NCI-H1417 (cell line): ENCODE results near the gene MRPL49.

Source experiments
- DNase-seq, 3 experiments: peaks; one replicate each; lab custom pipeline; 2025; lab: John Stamatoyannopoulos, UW

MRPL49 gene

DNA sequence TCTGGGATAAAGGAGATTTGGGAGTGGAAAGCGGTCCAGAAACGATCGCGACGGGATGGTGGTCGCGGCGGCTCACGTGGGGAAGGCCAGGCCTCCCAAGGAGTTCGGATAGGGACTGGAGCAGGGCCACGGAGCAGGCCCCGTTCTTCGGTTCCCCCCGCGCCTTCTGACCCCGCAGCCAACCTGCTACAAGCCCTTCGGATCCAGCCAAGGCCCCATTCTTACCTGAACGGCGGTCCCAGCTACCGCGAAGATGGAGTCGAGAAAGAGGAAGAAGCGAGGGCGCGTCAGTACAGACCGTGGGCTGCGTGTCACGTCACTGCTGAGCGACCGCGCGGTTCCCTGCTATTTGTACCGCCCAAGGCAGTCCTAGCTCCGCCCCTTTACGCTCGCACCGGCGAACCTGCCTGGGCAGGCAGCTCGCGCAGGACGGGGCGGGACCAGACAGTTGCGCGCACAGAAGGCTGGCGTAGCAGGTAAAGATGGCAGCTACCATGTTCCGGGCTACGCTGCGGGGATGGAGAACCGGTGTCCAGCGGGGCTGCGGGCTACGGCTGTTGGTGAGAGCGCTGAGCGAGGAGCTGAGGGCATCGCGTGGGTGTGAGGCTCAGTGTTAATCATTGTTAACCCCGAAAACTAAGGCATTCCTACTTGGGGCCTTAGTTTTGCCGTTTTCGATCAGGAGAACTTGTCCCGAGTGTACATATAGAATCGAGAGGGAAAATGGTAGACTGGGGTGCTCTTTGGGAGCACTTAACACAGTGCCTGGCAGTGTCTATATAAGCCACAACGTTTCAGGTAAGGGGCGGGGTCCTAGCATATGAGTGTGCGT is at the start of gene MRPL49, which contains the start of gene FAU:
Gene MRPL49 (plus strand): TSS at position 457 of the 832 bp plus-strand sequence. CDS start 26 bp downstream, at position 483.
Gene FAU (minus strand): TSS at position 270 of the 832 bp plus-strand sequence. CDS start 321 bp downstream, outside the sequence.
- peak; percentile 98 to 99 (median 98) for DNase-seq

- no peak for DNase-seq
Measured at GRCh38 chr11:65072631-65072966, 49.5 kb upstream of the MRPL49 start.

GRCh38 chr11:65077451-65077850 is 44.7 kb upstream of the MRPL49 start:
- DNase-seq = no peak

DNA sequence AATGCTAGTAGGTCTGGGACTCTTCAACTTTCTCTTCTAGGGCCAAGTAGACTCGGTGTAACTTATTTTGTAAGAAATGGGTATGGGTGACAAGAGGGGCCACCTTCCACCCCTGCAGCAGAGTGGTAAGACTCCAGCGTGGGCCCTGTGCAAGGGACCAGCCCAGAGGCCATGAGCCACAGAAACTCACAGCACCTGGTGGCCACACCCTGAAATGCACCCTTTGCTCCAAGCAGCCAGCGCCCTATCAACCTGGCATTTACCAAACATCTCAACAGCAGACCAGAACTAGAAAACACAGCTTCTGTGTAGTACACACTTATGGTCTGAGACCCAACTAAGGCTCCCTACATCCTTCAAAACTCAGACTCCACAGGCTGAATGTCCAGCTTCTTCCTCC is 44.0 kb upstream of the MRPL49 start:
- peak; percentile 7 to 59 (median 21) for DNase-seq

- no peak for DNase-seq
Measured at GRCh38 chr11:65078786-65079342, 43.3 kb upstream of the MRPL49 start.

DNA sequence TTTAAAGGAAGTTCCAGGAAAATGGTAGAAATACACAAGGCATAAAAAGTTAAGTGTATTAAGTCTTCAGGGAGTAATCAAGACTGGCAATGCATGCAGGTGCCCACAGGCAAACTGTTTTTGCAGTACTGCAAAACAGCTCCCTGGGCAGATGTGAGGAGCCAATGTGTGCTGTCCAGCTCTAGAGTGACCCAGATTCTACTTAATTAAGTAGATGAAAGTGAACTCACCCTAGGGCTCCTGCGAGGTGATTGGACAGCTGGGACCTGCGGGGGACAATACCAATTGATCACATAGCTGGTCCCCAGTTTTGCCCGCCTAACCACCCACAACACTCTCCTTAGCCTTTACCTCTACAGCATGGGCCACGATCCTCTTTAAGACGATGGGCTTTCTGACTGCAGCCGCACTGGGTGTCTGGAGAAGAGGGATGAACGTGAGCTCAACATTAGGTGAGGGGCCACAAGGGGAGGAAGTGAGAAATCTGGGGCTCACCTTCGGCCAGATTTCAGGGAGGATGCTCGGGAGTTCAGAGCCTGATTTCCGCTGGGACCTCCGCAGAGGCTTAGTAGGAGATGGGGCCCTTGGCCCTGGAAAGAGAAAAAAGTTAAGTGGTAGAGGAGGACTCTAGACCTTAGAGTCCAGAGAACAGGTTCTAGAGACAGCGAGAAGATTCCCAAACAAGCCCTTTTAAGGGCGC is 38.8 kb upstream of the MRPL49 start:
- peak in 1 of 3 experiments; percentile 55 for DNase-seq

- DNase-seq = peak; percentile 95 to 98 (median 96)
Measured at GRCh38 chr11:65083834-65084597, 38.1 kb upstream of the MRPL49 start, which contains the start of the genes CDCA5 and ZFPL1. Gene CDCA5 (minus strand): TSS chr11:65084040. CDS start chr11:65083978, 62 bp downstream. Gene ZFPL1 (plus strand): TSS chr11:65084222. CDS start chr11:65084699, 477 bp downstream.

DNA sequence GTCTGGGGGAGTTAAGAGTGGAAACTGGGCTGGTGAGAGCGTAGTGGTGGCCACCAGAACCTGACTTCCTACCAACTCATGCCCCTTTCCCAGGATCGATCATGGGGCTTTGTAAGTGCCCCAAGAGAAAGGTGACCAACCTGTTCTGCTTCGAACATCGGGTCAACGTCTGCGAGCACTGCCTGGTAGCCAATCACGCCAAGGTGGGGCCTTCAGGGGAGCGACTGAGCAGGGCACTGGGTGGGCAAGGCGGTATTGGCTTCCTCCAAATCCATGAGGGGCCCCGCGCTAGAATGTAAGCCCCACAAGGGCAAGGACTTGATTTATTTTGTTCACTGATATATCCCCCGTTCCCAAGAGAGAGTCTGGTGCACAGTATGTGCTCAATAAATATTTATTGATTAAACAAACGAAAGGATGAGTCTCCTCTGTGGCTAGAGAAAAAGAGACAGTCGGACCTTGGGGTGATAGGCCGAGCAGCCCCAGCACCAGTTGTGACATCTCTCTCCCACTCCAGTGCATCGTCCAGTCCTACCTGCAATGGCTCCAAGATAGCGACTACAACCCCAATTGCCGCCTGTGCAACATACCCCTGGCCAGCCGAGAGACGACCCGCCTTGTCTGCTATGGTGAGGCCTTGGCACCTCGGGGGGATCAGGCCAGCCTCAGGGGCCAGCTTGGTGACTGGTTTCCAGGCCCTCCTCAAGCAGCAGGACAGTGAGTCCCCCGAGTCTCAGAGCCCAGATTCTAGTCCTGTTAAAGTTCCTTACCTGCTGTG is 37.3 kb upstream of the MRPL49 start:
- peak in 1 of 3 experiments; percentile 40 for DNase-seq

DNA sequence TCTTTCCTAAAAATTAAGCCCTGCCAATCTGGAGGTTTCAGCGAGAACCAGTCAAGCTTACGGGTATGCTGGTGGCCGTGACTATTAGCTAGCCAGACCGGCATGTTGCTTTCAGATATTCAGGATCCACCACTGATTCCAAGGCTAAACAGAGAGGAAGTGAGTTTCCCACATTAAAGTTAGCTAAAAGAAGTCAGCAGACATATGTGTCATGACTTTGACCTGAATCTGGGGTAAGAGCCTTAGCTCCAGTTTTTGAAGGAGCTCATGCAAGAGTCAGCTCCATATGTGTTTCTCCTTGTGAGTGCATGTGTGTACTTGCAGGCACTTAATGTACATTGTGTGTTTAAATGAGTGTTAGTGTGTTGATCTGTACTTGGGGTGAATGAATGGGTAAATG is 36.7 kb upstream of the MRPL49 start:
- DNase-seq = no peak

GRCh38 chr11:65086809-65087208 is 35.3 kb upstream of the MRPL49 start:
- DNase-seq = no peak

DNA sequence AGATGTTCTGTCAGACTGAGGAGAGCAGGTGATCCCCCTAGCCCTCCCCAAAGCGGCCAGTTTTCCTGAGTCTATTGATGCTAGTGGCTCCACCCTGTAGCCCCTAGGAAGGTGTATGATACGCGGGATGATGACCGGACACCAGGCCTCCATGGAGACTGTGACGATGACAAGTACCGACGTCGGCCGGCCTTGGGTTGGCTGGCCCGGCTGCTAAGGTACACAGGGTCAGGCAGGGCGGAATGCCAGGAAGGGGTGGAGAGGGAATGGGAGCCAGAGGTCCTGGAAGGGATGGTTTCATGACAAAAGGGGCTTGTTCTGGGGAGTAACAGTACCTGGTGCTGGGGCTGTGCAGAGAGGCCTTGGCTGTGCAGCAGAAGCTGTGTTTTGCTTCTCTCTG is 34.9 kb upstream of the MRPL49 start:
- DNase-seq = no peak

DNA sequence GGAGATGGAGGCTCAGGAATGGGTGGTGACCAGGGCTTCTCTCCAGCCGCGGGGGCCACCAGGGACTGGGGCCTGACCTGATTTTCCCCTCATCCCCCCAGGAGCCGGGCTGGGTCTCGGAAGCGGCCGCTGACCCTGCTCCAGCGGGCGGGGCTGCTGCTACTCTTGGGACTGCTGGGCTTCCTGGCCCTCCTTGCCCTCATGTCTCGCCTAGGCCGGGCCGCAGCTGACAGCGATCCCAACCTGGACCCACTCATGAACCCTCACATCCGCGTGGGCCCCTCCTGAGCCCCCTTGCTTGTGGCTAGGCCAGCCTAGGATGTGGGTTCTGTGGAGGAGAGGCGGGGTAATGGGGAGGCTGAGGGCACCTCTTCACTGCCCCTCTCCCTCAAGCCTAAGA is 34.3 kb upstream of the MRPL49 start:
- no peak for DNase-seq

- no peak for DNase-seq
Measured at GRCh38 chr11:65089621-65090020, 32.5 kb upstream of the MRPL49 start.

DNA sequence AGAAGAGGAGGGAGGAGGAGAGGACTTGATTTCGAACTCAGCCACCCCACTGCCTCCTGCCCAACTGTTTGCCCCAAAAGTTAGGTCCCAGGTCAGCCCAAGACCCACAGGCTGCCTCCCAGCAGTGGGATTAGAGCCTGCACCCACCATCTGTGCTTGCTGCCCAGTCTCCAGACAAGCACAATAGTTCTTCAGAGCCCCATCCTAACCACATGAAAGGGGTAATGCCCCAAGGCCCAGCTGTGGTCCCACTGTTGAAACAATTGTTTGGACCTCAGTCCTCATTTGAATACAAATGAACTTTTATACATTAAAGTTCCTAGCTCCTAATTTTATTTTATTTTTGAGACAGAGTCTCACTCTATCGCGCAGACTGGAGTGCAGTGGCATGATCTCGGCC is 31.5 kb upstream of the MRPL49 start:
- DNase-seq = no peak

- DNase-seq = no peak
Measured at GRCh38 chr11:65095427-65095826, 26.7 kb upstream of the MRPL49 start.

- DNase-seq = peak; percentile 90 to 98 (median 96)
Measured at GRCh38 chr11:65095974-65096806, 25.9 kb upstream of the MRPL49 start, which contains the start of gene VPS51. Gene VPS51 (plus strand): TSS chr11:65096214. CDS start chr11:65096251, 37 bp downstream.

DNA sequence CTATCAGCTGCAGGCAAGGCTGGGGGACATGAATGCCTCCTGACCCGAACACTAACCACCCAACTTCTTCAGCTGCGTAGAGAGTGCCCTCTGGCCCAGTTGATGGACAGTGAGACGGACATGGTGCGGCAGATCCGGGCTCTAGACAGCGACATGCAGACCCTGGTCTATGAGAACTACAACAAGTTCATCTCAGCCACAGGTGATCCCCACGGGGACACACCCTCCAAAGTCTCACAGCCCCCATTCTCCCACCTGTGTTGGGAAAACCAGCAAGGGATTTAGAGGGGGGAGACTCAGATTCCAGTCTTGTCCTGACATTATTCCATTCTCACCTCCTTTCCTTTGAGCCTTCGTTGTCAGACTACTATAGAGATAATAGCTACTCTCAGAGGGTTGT is 25.2 kb upstream of the MRPL49 start:
- DNase-seq = no peak

- no peak for DNase-seq
Measured at GRCh38 chr11:65100674-65101350, 21.3 kb upstream of the MRPL49 start.
